Tibial nerve (tissue), 4 donors: ENCODE data around the gene SART3.

Experiments used
- CTCF ChIP-seq, 5 experiments: fragments of 200-600 bp in 3 of 5; fragments of 450-650 bp in 2 of 5; sonication (generic) in 3 of 5; IDR thresholded peaks; one replicate each; pipeline ENCODE4 v1.5.1; 2016 to 2019; ENCODE audit warnings: antibody characterized with exemption in 5 of 5, mild to moderate bottlenecking in 3 of 5, moderate library complexity in 2 of 5
- EP300 ChIP-seq, 2 donors: sonication (generic); formaldehyde crosslinking; IDR thresholded peaks; one replicate each; pipeline ENCODE4 v1.6.1; 2017; ENCODE audit warnings: antibody characterized with exemption in 2 of 2, mild to moderate bottlenecking in 1 of 2
- POLR2A ChIP-seq, 2 donors: fragments of 450-650 bp; IDR thresholded peaks; one replicate each; pipeline ENCODE4 v1.6.1; 2017; ENCODE audit warnings: antibody characterized with exemption in 2 of 2, mild to moderate bottlenecking in 2 of 2, moderate library complexity in 2 of 2

DNA sequence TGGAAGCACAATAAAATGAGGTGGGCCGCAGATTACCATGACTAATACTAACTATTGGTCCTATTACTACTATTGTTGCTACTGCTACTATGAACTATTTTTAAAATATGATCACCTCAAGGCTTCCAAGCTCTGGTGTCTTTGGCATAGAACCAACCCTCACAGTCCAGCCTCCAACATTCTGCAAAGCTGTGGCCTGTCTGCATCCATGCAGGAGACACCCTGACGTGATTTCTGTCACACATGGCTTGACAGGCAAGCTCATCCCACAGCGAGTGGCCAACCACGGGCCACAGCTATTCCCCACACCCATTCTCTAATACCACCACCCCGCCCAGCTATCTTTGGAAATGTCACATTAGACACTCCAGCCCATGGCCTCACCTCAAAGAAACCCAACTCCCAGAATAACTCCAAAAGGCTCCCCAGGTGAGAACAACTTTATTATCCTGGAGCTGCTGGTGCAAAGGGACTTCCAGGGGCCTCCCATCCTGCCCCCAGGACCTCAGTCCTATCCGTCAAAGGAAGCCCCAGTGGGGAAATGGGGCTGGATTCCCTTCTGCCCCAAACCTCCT, 15.8 kb upstream of the SART3 start:
- TF ChIP-seq CTCF (IDR thresholded peaks at IDR 0.05) (no peak), EP300 (IDR thresholded peaks at IDR 0.05) (no peak), POLR2A (IDR thresholded peaks at IDR 0.05) (no peak)
